HG03378 (cell line): Measurements from ENCODE around the gene ERFE.

Source experiments
- ATAC-seq: cut with Tn5 transposase; IDR thresholded peaks from one replicate; pipeline ENCODE4 v1.9.1; 2021; ENCODE audit warnings: mild to moderate bottlenecking, moderate library complexity; ENCODE audit not compliant: unreplicated experiment

Gene ERFE

GRCh38 chr2:238138331-238139195, 20.2 kb upstream of the ERFE start, which contains the start of gene KLHL30:
Gene KLHL30 (plus strand): TSS chr2:238138668. CDS start chr2:238140755, 2,087 bp downstream.
- ATAC-seq = no peak

GRCh38 chr2:238139196-238140039, 19.4 kb upstream of the ERFE start:
- no peak for ATAC-seq

- ATAC-seq = no peak
These were observed 18.7 kb upstream of the ERFE start for GRCh38 chr2:238140040-238140439.

DNA sequence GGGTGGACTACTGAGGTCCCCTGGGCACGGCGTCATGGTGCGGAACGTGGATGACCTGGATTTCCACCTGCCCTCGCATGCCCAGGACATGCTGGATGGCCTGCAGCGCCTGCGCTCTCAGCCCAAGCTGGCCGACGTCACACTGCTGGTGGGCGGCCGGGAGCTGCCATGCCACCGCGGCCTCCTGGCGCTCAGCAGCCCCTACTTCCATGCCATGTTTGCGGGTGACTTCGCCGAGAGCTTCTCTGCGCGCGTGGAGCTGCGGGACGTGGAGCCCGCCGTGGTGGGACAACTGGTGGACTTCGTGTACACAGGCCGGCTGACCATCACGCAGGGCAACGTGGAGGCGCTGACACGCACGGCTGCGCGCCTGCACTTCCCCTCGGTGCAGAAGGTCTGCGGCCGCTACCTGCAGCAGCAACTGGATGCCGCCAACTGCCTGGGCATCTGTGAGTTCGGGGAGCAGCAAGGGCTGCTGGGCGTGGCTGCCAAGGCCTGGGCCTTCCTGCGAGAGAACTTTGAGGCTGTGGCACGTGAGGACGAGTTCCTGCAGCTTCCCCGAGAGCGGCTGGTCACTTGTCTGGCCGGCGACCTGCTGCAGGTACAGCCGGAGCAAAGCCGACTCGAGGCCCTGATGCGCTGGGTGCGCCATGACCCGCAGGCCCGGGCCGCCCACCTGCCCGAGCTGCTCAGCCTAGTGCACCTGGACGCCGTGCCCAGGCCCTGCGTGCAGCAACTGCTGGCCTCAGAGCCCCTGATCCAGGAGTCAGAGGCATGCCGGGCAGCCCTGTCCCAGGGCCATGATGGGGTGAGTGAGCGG, 17.8 kb upstream of the ERFE start:
- no peak for ATAC-seq

DNA sequence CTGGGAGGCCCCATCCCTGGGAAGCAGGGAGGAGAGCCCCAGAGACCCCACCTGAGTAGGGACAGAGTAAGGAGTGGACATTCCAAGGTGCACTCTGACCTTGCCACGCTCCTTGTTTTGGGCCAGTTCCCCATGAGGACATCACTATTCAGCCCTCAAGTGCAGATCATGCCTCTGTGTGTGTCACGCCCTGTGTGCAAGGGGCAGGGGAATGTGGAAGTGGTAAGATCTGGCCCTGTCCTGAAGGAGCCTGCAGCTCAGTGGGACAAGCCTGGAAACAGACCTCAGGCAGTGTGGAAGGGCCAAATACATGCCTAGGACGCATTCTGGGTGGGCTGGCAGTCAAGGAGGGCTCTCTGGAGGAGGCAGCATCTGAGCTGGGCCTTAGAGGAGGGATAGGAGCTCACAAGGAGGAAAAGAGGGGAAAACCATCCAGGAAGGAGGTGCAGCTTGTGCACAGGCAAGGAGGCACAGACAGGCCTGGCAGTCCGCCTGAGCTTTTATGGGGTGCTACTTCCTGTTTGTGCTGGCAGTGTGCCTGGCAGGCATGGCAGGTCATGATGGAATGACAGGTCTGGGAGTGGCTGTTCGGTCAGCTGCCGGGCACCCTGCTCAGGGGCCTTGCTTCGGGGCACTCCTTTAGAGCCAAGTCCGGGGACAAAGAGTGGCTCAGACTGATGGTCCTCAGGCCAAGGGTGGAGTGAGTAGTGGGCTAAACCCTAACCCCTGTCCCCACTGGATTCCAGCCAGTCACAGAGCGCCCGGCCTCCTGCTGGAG, 17.0 kb upstream of the ERFE start:
- no peak for ATAC-seq

DNA sequence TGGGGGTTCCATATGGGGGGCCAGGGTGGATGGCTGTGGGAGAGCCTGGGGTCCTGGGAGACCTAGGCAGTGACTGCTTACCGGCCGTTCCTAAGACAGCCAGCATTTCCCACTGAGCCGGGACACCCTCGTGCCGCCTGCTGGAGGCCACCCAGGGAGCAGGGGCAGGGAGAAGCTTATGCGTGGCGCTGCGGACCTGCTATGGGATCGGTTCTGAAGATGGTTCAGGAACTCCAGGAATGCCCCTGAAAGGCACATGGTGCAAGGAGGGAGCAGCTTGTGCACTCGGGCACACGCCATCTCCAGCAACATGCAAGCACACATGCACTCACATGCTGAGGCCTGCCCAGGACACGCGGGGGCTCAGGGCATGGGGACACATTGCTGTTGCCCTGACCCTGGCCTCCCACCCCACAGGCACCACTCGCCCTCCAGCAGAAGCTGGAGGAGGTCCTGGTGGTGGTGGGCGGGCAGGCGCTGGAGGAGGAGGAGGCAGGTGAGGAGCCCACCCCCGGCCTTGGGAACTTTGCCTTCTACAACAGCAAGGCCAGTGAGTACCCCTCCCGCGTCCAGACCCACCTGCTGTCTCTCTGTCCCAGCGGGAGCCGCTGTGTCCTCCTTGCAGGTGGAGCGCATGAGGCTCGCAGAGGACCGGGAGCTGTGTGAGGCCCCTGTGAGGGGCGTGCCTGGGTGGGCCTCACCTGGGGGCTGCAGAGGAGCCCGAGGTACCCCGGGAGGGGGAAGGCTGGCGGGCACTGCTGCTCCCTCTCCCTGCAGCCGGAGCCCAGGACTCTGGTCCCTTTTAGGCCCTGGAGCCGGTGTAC, 16.2 kb upstream of the ERFE start:
- no peak for ATAC-seq

DNA sequence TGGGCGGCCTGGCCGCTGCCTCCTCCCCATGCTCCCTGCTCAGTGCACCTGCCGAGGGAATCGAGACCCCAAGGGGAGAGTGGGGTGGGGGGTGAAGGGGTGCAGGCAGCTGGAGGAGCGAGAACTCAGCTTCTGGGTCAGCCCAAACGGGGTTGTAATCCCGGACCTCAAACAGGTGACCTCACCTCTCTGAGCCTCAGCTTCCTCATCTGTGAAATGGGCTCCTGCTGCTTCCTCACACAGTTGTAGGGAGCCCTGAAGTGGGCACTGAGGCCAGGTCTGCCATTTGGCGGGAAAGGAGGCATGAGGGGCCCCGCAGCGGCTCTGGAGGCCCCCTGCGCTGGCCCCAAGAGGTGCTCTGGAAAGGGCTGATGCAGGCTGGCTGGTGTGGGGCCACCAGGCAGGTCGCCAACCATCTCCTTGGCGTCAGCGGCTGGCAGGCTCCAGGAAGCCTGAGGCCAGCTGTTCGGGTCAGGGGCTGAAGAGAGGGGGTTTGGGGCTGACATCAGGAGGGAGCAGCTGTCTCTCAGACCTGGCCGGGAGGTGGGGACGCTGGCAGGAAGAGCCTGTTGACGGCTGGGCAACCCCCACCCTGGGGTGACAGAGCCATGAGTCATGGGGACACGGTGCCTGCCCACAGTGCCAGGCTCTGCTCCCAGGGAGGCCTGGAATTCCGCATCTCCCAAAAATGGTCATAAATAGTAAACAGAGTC, 15.4 kb upstream of the ERFE start:
- no peak for ATAC-seq

- ATAC-seq = no peak
These were observed 14.5 kb upstream of the ERFE start for GRCh38 chr2:238144262-238144661.

GRCh38 chr2:238145046-238145445, 13.7 kb upstream of the ERFE start:
- no peak for ATAC-seq

DNA sequence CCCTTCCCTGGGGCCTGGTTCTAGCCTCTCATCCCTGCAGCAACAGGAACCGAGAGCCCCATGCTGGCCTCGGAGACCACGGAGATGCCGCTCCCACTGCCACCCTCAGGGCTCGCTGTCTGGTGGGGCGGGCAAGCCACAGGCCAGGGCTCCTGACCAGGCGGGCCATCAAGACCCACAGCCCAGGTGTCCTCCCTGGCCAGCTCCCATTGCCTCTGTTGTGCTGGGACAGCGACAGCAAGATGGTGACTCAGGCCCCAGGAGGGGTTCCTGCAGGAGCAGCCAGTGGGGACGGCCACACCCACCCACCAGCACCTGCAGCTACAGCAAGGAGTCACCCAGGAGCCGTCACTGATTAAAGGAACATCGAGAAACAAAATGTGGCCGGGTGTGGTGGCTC, 12.9 kb upstream of the ERFE start:
- no peak for ATAC-seq

GRCh38 chr2:238146884-238147544, 11.8 kb upstream of the ERFE start:
- no peak for ATAC-seq

DNA sequence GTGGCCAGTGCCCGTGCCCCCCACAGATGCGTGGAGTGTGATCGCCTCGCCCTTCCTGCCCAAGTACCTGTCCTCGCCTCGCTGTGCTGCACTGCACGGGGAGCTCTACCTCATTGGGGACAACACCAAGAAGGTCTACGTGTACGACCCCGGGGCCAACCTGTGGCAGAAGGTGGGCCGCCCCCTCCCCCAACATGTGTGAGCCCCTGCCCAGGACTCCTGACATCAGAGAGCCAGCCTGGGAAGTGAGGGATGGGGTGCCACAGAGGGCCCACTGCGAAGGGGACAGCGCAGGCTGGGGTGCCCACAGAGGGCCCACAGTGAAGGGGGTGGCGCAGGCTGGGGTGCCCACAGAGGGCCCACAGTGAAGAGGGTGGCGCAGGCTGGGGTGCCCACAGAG, 9.8 kb upstream of the ERFE start:
- no peak for ATAC-seq

DNA sequence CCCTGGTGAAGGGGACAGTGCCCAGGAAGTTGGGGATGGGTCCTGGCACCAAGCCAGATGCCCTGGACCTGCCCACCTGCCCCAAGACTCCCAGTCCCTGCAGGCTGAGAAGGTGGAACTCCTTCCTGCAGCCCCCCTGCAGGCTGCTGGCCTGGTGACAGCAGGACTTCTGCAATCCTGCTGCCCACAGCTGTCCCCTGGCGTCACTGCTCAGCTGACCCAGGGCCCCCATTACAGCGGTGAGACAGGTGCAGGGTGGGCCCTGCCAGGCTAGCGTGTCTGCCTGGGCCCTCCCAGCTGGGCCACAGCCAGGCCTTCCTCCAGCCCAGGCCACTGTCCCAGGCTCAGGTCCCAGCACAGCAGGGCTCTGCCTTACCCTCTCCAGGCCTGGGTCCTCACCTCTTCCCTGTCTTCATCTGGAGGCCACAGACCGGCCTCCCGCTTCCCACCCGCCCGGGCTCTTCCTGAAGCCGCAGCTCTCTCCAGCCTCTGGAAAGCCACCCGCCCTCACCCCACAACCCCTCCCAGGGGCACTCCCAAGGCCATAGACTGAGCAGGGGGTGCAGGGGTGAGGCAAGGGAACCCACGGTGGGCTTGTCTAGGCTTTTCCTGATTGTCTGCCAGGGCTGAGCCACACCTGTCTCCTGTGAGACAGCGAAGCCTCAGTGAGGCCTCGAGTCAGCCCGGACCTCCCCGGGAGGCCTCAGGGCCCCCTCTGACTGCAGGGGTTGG, 8.8 kb upstream of the ERFE start:
- ATAC-seq = no peak

- ATAC-seq = no peak
These were observed 8.1 kb upstream of the ERFE start for GRCh38 chr2:238150686-238151085.

- no peak for ATAC-seq
These were observed 7.6 kb upstream of the ERFE start for GRCh38 chr2:238151205-238151604.

GRCh38 chr2:238151628-238152235, 7.0 kb upstream of the ERFE start:
- no peak for ATAC-seq
